Left ventricle myocardium inferior (tissue), 1 donor: ENCODE measurements around the gene PRPF40B. TPM values are rescaled to one million over a fixed set of nuclear protein-coding genes. Genes with fewer than 3 reads are reported as not detected.

Source experiments
- DNase-seq: peaks from one replicate; pipeline ENCODE4 v3.0.0-alpha.2; 2020
- H3K27ac ChIP-seq: fragments of 200-600 bp; replicated peaks from 2 replicates; pipeline ENCODE4 v1.8.0; 2021
- H3K27me3 ChIP-seq: fragments of 200-600 bp; 2 replicates; pipeline ENCODE4 v1.8.0; 2021; ENCODE audit warnings: low read depth
- H3K36me3 ChIP-seq: fragments of 200-600 bp; 2 replicates; pipeline ENCODE4 v1.8.0; 2021
- H3K4me1 ChIP-seq: fragments of 200-600 bp; 2 replicates; pipeline ENCODE4 v1.8.0; 2021
- H3K4me3 ChIP-seq: fragments of 200-600 bp; 2 replicates; pipeline ENCODE4 v1.8.0; 2021; ENCODE audit warnings: mild to moderate bottlenecking, moderate library complexity
- H3K9me3 ChIP-seq: fragments of 200-600 bp; replicated peaks from 2 replicates; pipeline ENCODE4 v1.8.0; 2021
- intact Hi-C: fragments of 100-400 bp; cut with micrococcal nuclease; formaldehyde crosslinking; loops from one replicate; pipeline ENCODE4 v1.11.0; 2022
- total RNA-seq: library from RNA; stranded (reverse); fragmentation: NEBNext Ultra II Directional; extraction: Animal tissue kit (Norgen Biotek cat#: 25700); gene quantifications from one replicate; pipeline ENCODE4 v1.2.1, GENCODE V29; 2021
- TF ChIP-seq, protein P1 (sequence below): fragments of 200-600 bp; IDR thresholded peaks from 2 replicates; pipeline ENCODE4 v1.8.0; 2021; ENCODE audit warnings: antibody characterized with exemption, mild to moderate bottlenecking, borderline replicate concordance
- donor health status: DM: no; HTN: yes; CAD: no; lungs with severe emphysema.

The PRPF40B gene
- total RNA-seq, 1 donor from 2014 or later = 22.0 TPM

DNA sequence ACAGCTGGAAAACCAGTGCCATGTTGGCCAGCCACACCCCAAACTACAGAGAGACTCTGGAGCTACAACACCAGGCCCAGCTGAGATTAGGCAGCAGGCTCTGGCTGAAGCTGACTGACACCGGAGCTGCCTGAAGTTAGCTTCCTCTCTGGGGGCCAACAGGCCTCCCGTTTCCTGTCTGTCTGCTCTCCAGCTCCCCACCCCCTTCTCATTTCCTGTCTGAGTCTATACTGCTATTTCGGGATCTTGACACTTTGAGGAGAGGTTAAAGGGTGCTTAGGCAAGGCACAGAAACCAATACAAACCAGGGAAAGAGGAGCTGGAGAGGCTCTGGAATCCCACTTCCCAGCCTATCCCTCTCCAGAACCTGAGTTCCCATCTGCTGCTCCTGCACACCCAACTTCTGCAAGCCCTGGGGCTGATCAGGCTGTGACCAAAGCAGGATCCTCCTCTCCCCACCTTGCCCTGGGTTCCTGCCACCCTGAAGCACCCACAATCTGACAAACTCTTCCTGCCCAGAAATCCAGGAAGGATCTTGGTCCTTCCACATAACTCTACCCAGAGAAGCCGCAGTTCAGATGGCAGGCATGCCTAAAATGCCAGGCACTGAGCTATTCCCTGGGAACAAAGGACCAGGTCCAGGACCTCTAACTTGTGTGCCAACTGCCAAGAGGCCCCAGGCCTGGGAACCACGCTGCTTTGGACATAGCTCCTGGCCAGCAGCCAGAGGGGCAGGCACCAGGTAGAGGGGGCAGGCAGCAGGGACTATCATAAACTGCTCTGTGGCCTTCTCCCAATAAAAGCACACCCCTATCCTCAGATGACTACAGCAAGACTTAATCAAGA is 39.9 kb downstream of the PRPF40B start:
- H3K4me3 ChIP-seq = peak overlapping the region; percentile 35
- H3K9me3 ChIP-seq = no peaks in the 10 kb centered on the region
- no peaks in the 10 kb centered on the region for H3K27me3 ChIP-seq
- TF ChIP-seq, protein P1, sequence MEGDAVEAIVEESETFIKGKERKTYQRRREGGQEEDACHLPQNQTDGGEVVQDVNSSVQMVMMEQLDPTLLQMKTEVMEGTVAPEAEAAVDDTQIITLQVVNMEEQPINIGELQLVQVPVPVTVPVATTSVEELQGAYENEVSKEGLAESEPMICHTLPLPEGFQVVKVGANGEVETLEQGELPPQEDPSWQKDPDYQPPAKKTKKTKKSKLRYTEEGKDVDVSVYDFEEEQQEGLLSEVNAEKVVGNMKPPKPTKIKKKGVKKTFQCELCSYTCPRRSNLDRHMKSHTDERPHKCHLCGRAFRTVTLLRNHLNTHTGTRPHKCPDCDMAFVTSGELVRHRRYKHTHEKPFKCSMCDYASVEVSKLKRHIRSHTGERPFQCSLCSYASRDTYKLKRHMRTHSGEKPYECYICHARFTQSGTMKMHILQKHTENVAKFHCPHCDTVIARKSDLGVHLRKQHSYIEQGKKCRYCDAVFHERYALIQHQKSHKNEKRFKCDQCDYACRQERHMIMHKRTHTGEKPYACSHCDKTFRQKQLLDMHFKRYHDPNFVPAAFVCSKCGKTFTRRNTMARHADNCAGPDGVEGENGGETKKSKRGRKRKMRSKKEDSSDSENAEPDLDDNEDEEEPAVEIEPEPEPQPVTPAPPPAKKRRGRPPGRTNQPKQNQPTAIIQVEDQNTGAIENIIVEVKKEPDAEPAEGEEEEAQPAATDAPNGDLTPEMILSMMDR = no peak
- peaks cover 95% of the 10 kb centered on the region for H3K4me1 ChIP-seq
- DNase-seq = peak; percentile 80
- intact Hi-C loops = no loop called here
- H3K27ac ChIP-seq = peak overlapping the region; percentile 93
- peaks cover 17% of the 10 kb centered on the region for H3K36me3 ChIP-seq

DNA sequence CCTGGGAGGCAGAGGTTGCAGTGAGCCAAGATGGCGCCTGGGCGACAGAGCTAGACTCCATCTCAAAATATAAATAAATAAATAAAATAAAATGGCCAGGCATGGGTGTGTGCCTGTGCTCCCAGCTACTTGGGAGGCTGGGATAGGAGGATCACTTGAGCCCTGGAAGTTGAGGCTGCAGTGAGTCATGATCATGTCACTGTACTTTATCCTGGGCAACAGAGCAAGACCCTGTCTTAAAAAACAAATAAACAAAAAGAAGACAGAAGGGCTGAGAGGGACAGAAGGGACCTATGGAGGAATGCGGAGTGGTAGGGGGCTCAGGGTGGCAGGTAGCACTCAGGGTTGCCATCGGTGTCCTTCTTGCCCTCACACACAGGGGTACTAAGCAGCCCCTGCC is 40.8 kb downstream of the PRPF40B start:
- no peaks in the 10 kb centered on the region for H3K9me3 ChIP-seq
- H3K27me3 ChIP-seq = no peaks in the 10 kb centered on the region
- DNase-seq = no peak
- H3K4me3 ChIP-seq = no peak overlapping the region
- TF ChIP-seq, protein P1 = no peak
- peaks cover 14% of the 10 kb centered on the region for H3K36me3 ChIP-seq
- peak overlapping the region; percentile 93 for H3K27ac ChIP-seq
- intact Hi-C loops = no loop called here
- H3K4me1 ChIP-seq = peaks cover 86% of the 10 kb centered on the region

DNA sequence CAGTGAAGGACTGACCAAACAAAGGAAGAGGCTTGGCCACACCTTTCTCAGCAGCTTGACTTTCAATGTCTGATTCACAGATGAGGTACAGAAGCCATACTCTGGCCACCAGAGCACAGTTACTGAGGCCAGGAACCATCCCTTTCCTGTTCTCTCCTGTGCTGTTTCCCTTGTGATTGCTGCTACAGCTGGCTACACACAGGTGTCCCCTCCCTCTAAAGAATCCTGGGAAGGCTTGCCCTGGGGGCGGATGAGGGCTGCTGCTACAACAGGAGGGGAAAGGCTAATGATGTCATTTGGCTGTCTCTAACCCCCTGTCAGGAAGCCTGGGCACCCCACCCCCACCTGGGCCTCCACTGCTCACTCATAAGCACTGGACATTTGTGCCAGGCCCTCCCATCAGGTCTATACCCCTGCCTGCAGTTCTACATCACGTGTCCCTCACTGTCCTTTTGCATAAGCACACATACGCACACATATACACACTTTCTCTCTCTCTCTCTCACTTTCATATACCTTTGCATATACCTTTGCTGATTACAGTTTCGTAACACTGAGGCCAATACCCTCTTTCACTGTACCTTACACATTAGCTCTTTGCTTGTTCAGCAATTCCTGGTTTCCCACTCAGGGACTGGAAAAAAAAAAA is 41.4 kb downstream of the PRPF40B start:
- H3K27me3 ChIP-seq = no peaks in the 10 kb centered on the region
- no peaks in the 10 kb centered on the region for H3K9me3 ChIP-seq
- peaks cover 8% of the 10 kb centered on the region for H3K36me3 ChIP-seq
- peak overlapping the region; percentile 93 for H3K27ac ChIP-seq
- TF ChIP-seq, protein P1 = no peak
- intact Hi-C loops = no loop called here
- no peak overlapping the region for H3K4me3 ChIP-seq
- peaks cover 83% of the 10 kb centered on the region for H3K4me1 ChIP-seq
- DNase-seq = no peak

DNA sequence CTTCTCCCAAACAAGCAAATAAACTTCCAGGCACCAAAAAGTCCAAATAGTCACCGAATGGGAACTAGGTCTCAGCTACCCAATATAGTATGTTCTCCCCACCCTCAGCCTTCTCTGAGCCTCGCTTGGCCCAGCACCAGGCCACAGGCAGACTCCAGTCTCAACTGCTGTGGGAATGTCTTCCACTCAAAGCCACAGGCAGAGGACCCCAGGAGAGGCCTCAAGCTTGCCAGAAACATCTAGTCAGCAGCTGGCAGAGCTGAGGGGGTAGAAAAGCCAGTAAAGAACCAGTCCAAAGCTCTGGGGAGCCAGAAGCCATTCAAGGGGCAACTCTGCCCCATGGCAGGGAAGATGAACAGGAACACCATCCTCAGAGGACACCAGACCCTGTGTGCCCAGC is 42.0 kb downstream of the PRPF40B start:
- no peaks in the 10 kb centered on the region for H3K27me3 ChIP-seq
- TF ChIP-seq, protein P1 = no peak
- peak overlapping the region; percentile 93 for H3K27ac ChIP-seq
- no peak overlapping the region for H3K4me3 ChIP-seq
- no peak for DNase-seq
- peaks cover 3% of the 10 kb centered on the region for H3K36me3 ChIP-seq
- H3K4me1 ChIP-seq = peaks cover 83% of the 10 kb centered on the region
- intact Hi-C loops = no loop called here
- no peaks in the 10 kb centered on the region for H3K9me3 ChIP-seq

DNA sequence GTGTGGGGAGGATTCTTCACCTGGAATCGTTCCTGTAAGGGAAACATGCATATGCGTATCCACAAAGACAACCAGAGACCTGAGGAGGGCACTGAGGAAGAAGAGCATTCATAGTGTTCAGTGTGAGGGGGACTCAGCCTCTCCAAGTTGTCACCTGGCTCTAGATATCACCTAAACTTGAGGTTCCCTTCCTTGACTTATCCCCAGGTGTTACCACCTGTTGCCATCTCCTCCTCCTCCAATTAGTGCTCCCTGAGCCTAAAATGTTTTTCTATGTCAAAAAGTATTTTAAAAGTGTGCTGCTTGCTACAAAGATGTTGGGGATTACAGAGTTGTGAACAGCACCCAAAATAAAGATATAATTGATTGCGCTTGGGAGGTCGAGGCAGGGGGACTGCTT is 42.8 kb downstream of the PRPF40B start:
- no peaks in the 10 kb centered on the region for H3K9me3 ChIP-seq
- TF ChIP-seq, protein P1 = no peak
- peaks cover 83% of the 10 kb centered on the region for H3K4me1 ChIP-seq
- no peak overlapping the region for H3K4me3 ChIP-seq
- intact Hi-C loops = no loop called here
- H3K36me3 ChIP-seq = no peaks in the 10 kb centered on the region
- H3K27me3 ChIP-seq = no peaks in the 10 kb centered on the region
- H3K27ac ChIP-seq = peak overlapping the region; percentile 93
- no peak for DNase-seq
